ENCODE results near the gene SLC35E4.

DNA sequence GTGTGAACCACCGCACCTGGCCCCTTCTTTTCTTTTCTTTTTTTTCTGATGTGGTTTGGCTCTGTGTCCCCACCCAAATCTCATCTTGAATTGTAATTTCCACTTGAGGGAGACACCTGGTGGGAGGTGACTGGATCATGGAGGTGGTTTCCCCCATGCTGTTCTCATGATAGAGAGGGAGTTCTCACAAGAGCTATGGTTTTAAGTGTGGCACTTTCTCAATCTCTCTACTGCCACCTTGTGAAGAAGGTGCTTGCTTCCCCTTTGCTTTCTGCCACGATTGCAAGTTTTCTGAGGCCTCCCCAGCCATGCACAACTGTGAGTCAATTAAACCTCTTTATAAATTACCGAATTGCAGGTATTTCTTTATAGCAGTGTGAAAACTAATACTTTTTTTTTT, 33.5 kb upstream of the SLC35E4 start:
- TF ChIP-seq CTCF (IDR thresholded peaks at IDR 0.05) (no peak), POLR2A (IDR thresholded peaks at IDR 0.05) (no peak)

All from uterus (tissue), 2 donors.